ENCODE results near the gene GJD3. TPM values are rescaled to one million over a fixed set of nuclear protein-coding genes. Genes with fewer than 3 reads are reported as not detected.

GJD3 gene
- total RNA-seq, 1 experiment from 2014 or later = not detected

- no peak overlapping the region for H3K18ac ChIP-seq (ENCODE audit: insufficient read length, low read depth, low read length)
- peaks cover 57% of the 10 kb centered on the region for H3K27me3 Mint-ChIP-seq (ENCODE audit: low read depth)
- H3K4me2 ChIP-seq (ENCODE audit: insufficient read depth, insufficient read length, low read length) = no peak overlapping the region
- no peaks in the 10 kb centered on the region for H3K23me2 ChIP-seq (ENCODE audit: insufficient read length, low read depth, low read length, poor library complexity, severe bottlenecking)
- peak overlapping the region in 1 of 2 experiments; percentile 23; a peak in 1 of 5 replicates for H3K4me3 Mint-ChIP-seq
- H3K79me2 ChIP-seq (ENCODE audit: insufficient read depth, low read length) = no peaks in the 10 kb centered on the region
- no peak overlapping the region for H3K27ac ChIP-seq (ENCODE audit: insufficient read length, low read depth, low read length)
- no peak overlapping the region for H3K56ac ChIP-seq (ENCODE audit: insufficient read length, low read depth, low read length)
- no peak overlapping the region for H4K8ac ChIP-seq (replicated peaks; ENCODE audit: insufficient read length, low read depth, low read length)
- no peak overlapping the region for H3T11ph ChIP-seq (ENCODE audit: low read length)
- H3K9me3 ChIP-seq (ENCODE audit: control insufficient read depth, low read depth, low read length) = no peaks in the 10 kb centered on the region
- no peaks in the 10 kb centered on the region for H3K9me3 Mint-ChIP-seq
- no peak overlapping the region for H2AK5ac ChIP-seq (ENCODE audit: insufficient read length, low read length)
- H2BK5ac ChIP-seq (ENCODE audit: insufficient read length, low read length) = no peak overlapping the region
- H4K91ac ChIP-seq (ENCODE audit: insufficient read length, low read depth, low read length) = no peak overlapping the region
- H2BK15ac ChIP-seq (ENCODE audit: low read depth, low read length) = no peak overlapping the region
- no peak overlapping the region for H3K23ac ChIP-seq (ENCODE audit: insufficient read length, low read depth, low read length)
- H3K79me1 ChIP-seq (ENCODE audit: insufficient read depth, low read depth, low read length, poor library complexity, severe bottlenecking) = no peaks in the 10 kb centered on the region
- WGBS (ENCODE audit: extremely low coverage, insufficient read length, low lambda C conversion rate) = no CpG with 5 or more reads among the region's 27 CpGs
- H4K20me1 ChIP-seq (ENCODE audit: control insufficient read depth, insufficient read depth, insufficient read length) = no peaks in the 10 kb centered on the region
- no peak overlapping the region for H2BK12ac ChIP-seq (ENCODE audit: insufficient read length, low read depth, low read length)
- peak overlapping the region in 1 of 3 experiments; percentile 74; a peak in 1 of 7 replicates for H3K27ac Mint-ChIP-seq
- no peak overlapping the region for H3K9ac ChIP-seq (ENCODE audit: extremely low read depth, insufficient read length, low read length)
- H3K4me1 ChIP-seq (ENCODE audit: insufficient read depth, low read length) = peaks cover 5% of the 10 kb centered on the region; the same call in 1 of the 2 replicates
- no peak overlapping the region for H3K14ac ChIP-seq (ENCODE audit: insufficient read depth, low read length)
- no peak overlapping the region for H2BK120ac ChIP-seq (ENCODE audit: low read depth, low read length, poor library complexity, severe bottlenecking)
- no peak overlapping the region for H4K5ac ChIP-seq (ENCODE audit: insufficient read length, low read depth, low read length)
- H3K36me3 Mint-ChIP-seq (ENCODE audit: insufficient read depth in 1 of 3, low read depth in 3 of 3) = peaks cover 20 to 33% (median 31%) of the 10 kb centered on the region in 3 experiments
- no peaks in the 10 kb centered on the region; the same call in 1 of the 2 replicates for H3K27me3 ChIP-seq (ENCODE audit: insufficient read depth, low read length)
- H3K4ac ChIP-seq (ENCODE audit: low read depth, low read length) = no peak overlapping the region
- H2AFZ ChIP-seq (ENCODE audit: low read length) = no peak overlapping the region
- DNase-seq = no peak
- no peak for TF ChIP-seq CTCF (conservative IDR thresholded peaks at IDR 0.05)
- peaks cover 61 to 68% of the 10 kb centered on the region in 2 experiments for H3K4me1 Mint-ChIP-seq
- no peak overlapping the region for H2BK20ac ChIP-seq (ENCODE audit: low read depth, low read length, poor library complexity, severe bottlenecking)
Observed at GRCh38 chr17:40351359-40352236, 12.9 kb downstream of the GJD3 start.
